WTC11 (cell line): ENCODE data around the gene PHF14.

Source experiments
- CTCF ChIP-seq: fragments of 200-600 bp; IDR thresholded peaks from 2 replicates; pipeline ENCODE4 v1.8.0; 2022; ENCODE audit warnings: antibody characterized with exemption
- MAX ChIP-seq: sonication (generic); formaldehyde crosslinking; IDR thresholded peaks from 2 replicates; pipeline ENCODE4 v1.8.0; 2022; ENCODE audit warnings: mild to moderate bottlenecking, missing genetic modification reagents
- MXD4 ChIP-seq: fragments of 250-450 bp; sonication (Bioruptor Pico); IDR thresholded peaks from 2 replicates; pipeline ENCODE4 v1.8.0; 2021; ENCODE audit warnings: mild to moderate bottlenecking, moderate library complexity, borderline replicate concordance

GRCh38 chr7:11213266-11213665, 239.6 kb downstream of the PHF14 start:
- TF ChIP-seq CTCF (no peak), MXD4 (CRISPR knock-in tag) (no peak), MAX (CRISPR knock-in tag) (no peak)
